ENCODE measurements around the gene HNMT.

The HNMT gene

GRCh38 chr2:138021154-138021553 lies 56.9 kb downstream of the HNMT start:
- H3K27ac ChIP-seq: no peak overlapping the region
- TF ChIP-seq CTCF (conservative IDR thresholded peaks at IDR 0.05) (no peak), ZFX (IDR thresholded peaks at IDR 0.05) (no peak)

- no peak for TF ChIP-seq ZFX (IDR thresholded peaks at IDR 0.05)
- no peak for TF ChIP-seq CTCF (conservative IDR thresholded peaks at IDR 0.05)
- H3K27ac ChIP-seq: no peak overlapping the region
Measured at GRCh38 chr2:138023298-138023697, 59.0 kb downstream of the HNMT start.

GRCh38 chr2:138023976-138024375 lies 59.7 kb downstream of the HNMT start:
- H3K27ac ChIP-seq: no peak overlapping the region
- TF ChIP-seq CTCF (conservative IDR thresholded peaks at IDR 0.05): no peak
- no peak for TF ChIP-seq ZFX (IDR thresholded peaks at IDR 0.05)

- no peak for TF ChIP-seq CTCF (conservative IDR thresholded peaks at IDR 0.05)
- no peak for TF ChIP-seq ZFX (IDR thresholded peaks at IDR 0.05)
Measured at GRCh38 chr2:138026111-138027020, 62.1 kb downstream of the HNMT start.

GRCh38 chr2:138028538-138028937 lies 64.3 kb downstream of the HNMT start:
- TF ChIP-seq CTCF (conservative IDR thresholded peaks at IDR 0.05) (no peak), ZFX (IDR thresholded peaks at IDR 0.05) (no peak)
- H3K27ac ChIP-seq: no peak overlapping the region

More at GRCh38 chr2:138026111-138027020, 62.1 kb downstream of the HNMT start:
- H3K27ac ChIP-seq: no peak overlapping the region

- H3K27ac ChIP-seq: no peak overlapping the region
Measured at GRCh38 chr2:138029276-138029675, 65.0 kb downstream of the HNMT start.

More at GRCh38 chr2:138029276-138029675, 65.0 kb downstream of the HNMT start:
- no peak for TF ChIP-seq ZFX (IDR thresholded peaks at IDR 0.05)
- no peak for TF ChIP-seq CTCF (conservative IDR thresholded peaks at IDR 0.05)
